ENCODE measurements around the gene C8G. TPM values are rescaled to one million over a fixed set of nuclear protein-coding genes. Genes with fewer than 3 reads are reported as not detected.
A peak's percentile ranks its signal among the peaks of the same experiment; 100 is the strongest.

Gene C8G
- total and polyA plus RNA-seq, 2 of the 8 experiments (the other 6 are each of a cell fraction or from before 2014, with no cell fraction given): 0.62 to 0.80 TPM

- Histone ChIP-seq H2BK5ac (ENCODE audit: low read depth, low read length) (no peak overlapping the region), H2BK120ac (replicated peaks; ENCODE audit: low read depth, low read length) (no peak overlapping the region), H2AFZ (ENCODE audit: low read length) (no peak overlapping the region), H3K9ac (replicated peaks in 1 of 4; ENCODE audit: extremely low read depth in 1 of 4, low read depth in 3 of 4, low read length in 3 of 4) (no peak overlapping the region), H2BK20ac (ENCODE audit: low read length) (no peak overlapping the region), H2AK5ac (ENCODE audit: low read depth, low read length) (no peak overlapping the region), H4K91ac (replicated peaks; ENCODE audit: insufficient read length, low read length) (no peak overlapping the region), H3K9me3 (ENCODE audit: insufficient read depth in 2 of 2, low read depth in 1 of 2, low read length in 1 of 2) (no peaks in the 10 kb centered on the region), H4K20me1 (replicated peaks in 1 of 2; ENCODE audit: control insufficient read depth in 1 of 2, insufficient read depth in 2 of 2, low read length in 2 of 2) (peaks cover 0 to 6% of the 10 kb centered on the region in 2 experiments), H3K18ac (ENCODE audit: extremely low read depth, low read length) (no peak overlapping the region), H4K5ac (ENCODE audit: insufficient read length, low read depth, low read length) (no peak overlapping the region), H3K4me1 (replicated peaks in 1 of 4; ENCODE audit: control insufficient read depth in 3 of 4, insufficient read depth in 4 of 4, low read length in 3 of 4) (peaks cover 0 to 3% (median under 1%) of the 10 kb centered on the region in 4 experiments; a peak in 3 of 7 replicates), H3K23ac (ENCODE audit: insufficient read length) (no peak overlapping the region), H3K36me3 (ENCODE audit: control insufficient read depth in 2 of 4, insufficient read depth in 4 of 4, low read length in 3 of 4) (no peaks in the 10 kb centered on the region), H3K56ac (replicated peaks; ENCODE audit: insufficient read length, low read depth, low read length) (no peak overlapping the region), H4K8ac (ENCODE audit: extremely low read depth, insufficient read depth, low read length) (peak overlapping the region; percentile 89), H3K4ac (replicated peaks; ENCODE audit: insufficient read length, low read depth, low read length) (no peak overlapping the region), H3K4me3 (ENCODE audit: extremely low read depth in 1 of 4, insufficient read depth in 2 of 4, low read depth in 3 of 4, low read length in 4 of 4) (no peak overlapping the region), H3K14ac (ENCODE audit: insufficient read length) (no peak overlapping the region), H3K4me2 (ENCODE audit: insufficient read depth in 1 of 2, low read depth in 2 of 2, low read length in 2 of 2) (no peak overlapping the region), H3K79me1 (ENCODE audit: low read depth, low read length) (no peaks in the 10 kb centered on the region; the same call in 1 of the 2 replicates), H3K79me2 (ENCODE audit: control insufficient read depth in 1 of 2, insufficient read depth in 2 of 2, low read length in 2 of 2) (no peaks in the 10 kb centered on the region), H2BK15ac (ENCODE audit: low read length) (no peak overlapping the region), H3K27me3 (replicated peaks in 1 of 4; ENCODE audit: control insufficient read depth in 3 of 4, extremely low read depth in 1 of 4, insufficient read depth in 3 of 4, low read length in 3 of 4) (no peaks in the 10 kb centered on the region), H3K27ac (ENCODE audit: low read depth, low read length) (no peak overlapping the region), H2BK12ac (ENCODE audit: low read depth, low read length) (no peak overlapping the region), H3K23me2 (ENCODE audit: low read depth, low read length) (peaks cover 12% of the 10 kb centered on the region; the same call in 1 of the 2 replicates)
- 90% methylated on average over 14 of the region's 19 CpGs; no CpG with 5 or more reads in 1 of the 2 experiments for WGBS, 2 experiments (ENCODE audit: extremely low coverage in 1 of 2, insufficient coverage in 1 of 2, insufficient read length in 1 of 2, insufficient replicate concordance in 2 of 2, low coverage in 1 of 2, low lambda C conversion rate in 2 of 2, missing lambda C conversion rate in 1 of 2)
- ChIA-PET CTCF (ENCODE audit: partially characterized antibody) (interaction anchor here (1.2 to 5.6 kb wide), 4 partner anchors 12 to 107 kb away, joined by 6 to 32 read pairs (median 18); partner anchors contain the start of gene PTGDS), POLR2A (ENCODE audit: partially characterized antibody) (interaction anchor here (1.2 kb wide), 1 partner anchor 113 kb away, joined by 3 read pairs; no protein-coding TSS in a partner anchor)
- DNase-seq (ENCODE audit: low read depth in 1 of 2, low spot score in 2 of 2) (no peak), FAIRE-seq (no peak)
- TF ChIP-seq BRCA1 (IDR thresholded peaks at IDR 0.05; ENCODE audit: low read depth, low read length): no peak
- TF ChIP-seq SAP30 (IDR thresholded peaks at IDR 0.05; ENCODE audit: insufficient read depth, insufficient replicate concordance, low read length): no peak
- TF ChIP-seq CBX8 (IDR thresholded peaks at IDR 0.05; ENCODE audit: borderline replicate concordance, low read depth, low read length): no peak
- TF ChIP-seq POLR2AphosphoS5 (IDR thresholded peaks at IDR 0.05; ENCODE audit: low read depth, low read length): no peak
- no peak for TF ChIP-seq CEBPB (IDR thresholded peaks at IDR 0.05; ENCODE audit: low read depth, low read length)
- TF ChIP-seq PHF8 (conservative IDR thresholded peaks at IDR 0.05; ENCODE audit: low read depth, low read length): no peak
- TF ChIP-seq TAF7 (optimal IDR thresholded peaks at IDR 0.05; ENCODE audit: borderline replicate concordance, low read depth, low read length): no peak
- TF ChIP-seq YY1 (IDR thresholded peaks at IDR 0.05; ENCODE audit: low read depth, low read length): no peak
- TF ChIP-seq TAF1 (IDR thresholded peaks at IDR 0.05; ENCODE audit: low read depth, low read length): no peak
- no peak for TF ChIP-seq MAFK (IDR thresholded peaks at IDR 0.05; ENCODE audit: low read depth, low read length)
- TF ChIP-seq ATF3 (IDR thresholded peaks at IDR 0.05; ENCODE audit: insufficient read depth, low read depth, low read length): no peak
- TF ChIP-seq POU5F1 (IDR thresholded peaks at IDR 0.05; ENCODE audit: low read depth, low read length): no peak
- no peak for TF ChIP-seq ZNF274 (IDR thresholded peaks at IDR 0.05; ENCODE audit: borderline replicate concordance, extremely low read depth, low read length)
Observed at GRCh38 chr9:136960212-136960937, 15.3 kb downstream of the C8G start.
